ENCODE results near the gene PRMT9. TPM values are rescaled to one million over a fixed set of nuclear protein-coding genes. Genes with fewer than 3 reads are reported as not detected.

Gene PRMT9
- 1 to 10 TPM; 3.0 to 5.7 TPM for total RNA-seq

DNA sequence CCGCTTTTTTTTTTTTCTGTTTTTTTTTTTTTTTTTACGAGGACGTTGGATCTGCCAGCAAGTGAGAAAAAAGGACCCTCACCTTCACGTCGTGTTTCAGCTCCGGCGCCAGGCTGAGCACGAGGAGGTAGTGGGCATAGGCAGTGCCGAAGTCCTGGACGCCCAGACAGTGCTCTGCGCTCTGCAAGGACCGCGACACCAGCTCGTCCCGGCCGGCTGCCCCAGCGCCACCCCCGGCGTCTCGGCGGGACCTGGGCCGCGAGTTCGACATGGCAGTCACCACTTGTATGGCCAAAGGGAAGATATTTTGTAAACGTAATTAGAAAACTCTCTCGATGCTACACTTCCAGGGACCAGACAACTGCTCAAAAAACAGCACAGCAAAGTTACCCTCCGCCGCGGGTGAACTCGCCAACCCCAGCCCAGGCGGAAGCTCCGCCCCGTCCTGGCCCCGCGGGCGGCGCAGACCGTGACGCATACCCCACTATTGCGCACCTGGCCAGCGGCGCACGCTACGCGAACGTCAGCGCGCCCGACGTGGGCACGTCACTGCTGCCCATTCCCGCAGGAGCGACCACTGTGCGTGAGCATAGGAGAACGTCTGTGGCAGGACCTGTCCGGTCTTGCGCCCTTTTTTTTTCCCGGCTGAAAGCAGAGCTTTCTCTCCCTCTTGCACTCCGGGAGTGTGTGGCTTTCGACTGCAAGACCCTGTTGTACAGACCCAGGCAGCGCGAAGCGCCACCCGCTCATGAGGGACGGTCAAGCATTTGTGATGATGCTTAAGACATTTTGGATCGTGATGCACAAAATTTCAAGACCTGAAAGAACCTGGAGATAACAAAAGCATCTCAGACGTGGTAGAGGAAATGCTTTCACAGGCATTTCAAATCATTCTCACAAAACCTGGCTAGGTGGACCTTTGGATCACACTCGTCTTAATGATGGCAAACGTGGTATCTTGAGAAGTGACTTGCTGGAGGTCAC lies at the start of gene PRMT9:
Gene PRMT9 (minus strand): TSS at position 447 of the 984 bp plus-strand sequence. CDS start 176 bp downstream, at position 271.
- Histone ChIP-seq H3K9me3 (no peaks in the 10 kb centered on the region), H3K27me3 (no peaks in the 10 kb centered on the region), H3K4me3 (peak within 1 kb of the TSS; percentile 27 to 76), H3K4me1 (peaks cover 13% of the 10 kb centered on the region), H3K36me3 (replicated peaks in 1 of 2; ENCODE audit: insufficient read depth in 1 of 2, low read depth in 2 of 2) (no peaks in the 10 kb centered on the region), H3K27ac (peak within 1 kb of the TSS; percentile 73 to 89 (median 81))
- peak; percentile 100 for ATAC-seq
- TF ChIP-seq, protein P1, sequence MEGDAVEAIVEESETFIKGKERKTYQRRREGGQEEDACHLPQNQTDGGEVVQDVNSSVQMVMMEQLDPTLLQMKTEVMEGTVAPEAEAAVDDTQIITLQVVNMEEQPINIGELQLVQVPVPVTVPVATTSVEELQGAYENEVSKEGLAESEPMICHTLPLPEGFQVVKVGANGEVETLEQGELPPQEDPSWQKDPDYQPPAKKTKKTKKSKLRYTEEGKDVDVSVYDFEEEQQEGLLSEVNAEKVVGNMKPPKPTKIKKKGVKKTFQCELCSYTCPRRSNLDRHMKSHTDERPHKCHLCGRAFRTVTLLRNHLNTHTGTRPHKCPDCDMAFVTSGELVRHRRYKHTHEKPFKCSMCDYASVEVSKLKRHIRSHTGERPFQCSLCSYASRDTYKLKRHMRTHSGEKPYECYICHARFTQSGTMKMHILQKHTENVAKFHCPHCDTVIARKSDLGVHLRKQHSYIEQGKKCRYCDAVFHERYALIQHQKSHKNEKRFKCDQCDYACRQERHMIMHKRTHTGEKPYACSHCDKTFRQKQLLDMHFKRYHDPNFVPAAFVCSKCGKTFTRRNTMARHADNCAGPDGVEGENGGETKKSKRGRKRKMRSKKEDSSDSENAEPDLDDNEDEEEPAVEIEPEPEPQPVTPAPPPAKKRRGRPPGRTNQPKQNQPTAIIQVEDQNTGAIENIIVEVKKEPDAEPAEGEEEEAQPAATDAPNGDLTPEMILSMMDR (IDR thresholded peaks at IDR 0.05) = peak in 1 of 7 experiments; percentile 2
- peak; percentile 69 to 91 (median 83) for TF ChIP-seq POLR2A (IDR thresholded peaks at IDR 0.05)
- WGBS, 2 donors = 0 to 1% methylated on average over 43 to 69 of the region's 69 CpGs
- intact Hi-C loops (cut with DNase I) = no loop called here
- DNase-seq = peak; percentile 90 to 92 (median 91)

DNA sequence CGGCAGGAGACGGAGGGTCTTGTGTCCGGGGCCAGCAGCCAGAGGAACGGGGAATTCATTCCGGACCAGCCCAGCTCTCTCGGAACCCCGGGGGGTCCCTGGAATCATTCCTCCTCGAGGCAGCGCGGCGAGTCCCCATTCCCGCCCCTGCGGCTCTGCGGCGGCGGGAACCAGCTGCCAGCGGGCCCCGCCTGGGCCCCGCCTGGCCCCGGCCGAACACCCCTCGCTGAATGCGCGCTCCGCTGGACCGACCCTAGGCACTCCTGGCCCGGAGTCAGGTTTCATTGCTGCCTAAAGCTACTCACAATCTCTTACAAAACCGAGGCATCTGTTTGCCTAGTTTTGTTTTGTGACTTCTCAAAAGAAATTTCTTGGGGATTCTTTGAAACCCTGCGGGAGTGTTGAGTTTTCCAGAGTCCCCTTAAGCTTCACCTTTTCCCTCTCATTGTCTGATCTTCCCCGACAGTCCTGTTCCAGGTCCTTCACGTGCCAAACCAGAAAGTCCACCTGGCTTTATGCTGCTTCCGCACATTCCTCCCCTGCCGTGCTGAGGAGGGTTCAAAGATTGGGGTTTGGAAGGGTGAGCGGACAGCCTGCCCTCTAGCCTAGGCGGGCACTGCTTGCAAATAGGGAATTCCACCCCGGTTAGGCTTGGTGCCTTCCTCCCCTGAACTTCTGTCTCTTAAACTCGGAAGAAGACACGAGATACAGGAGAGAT lies 48.7 kb upstream of the PRMT9 start:
- peak overlapping the region; percentile 54 to 79 for H3K4me3 ChIP-seq
- H3K36me3 ChIP-seq (replicated peaks in 1 of 2; ENCODE audit: insufficient read depth in 1 of 2, low read depth in 2 of 2) = no peaks in the 10 kb centered on the region
- peak overlapping the region; percentile 59 to 83 (median 80) for H3K27ac ChIP-seq
- no peaks in the 10 kb centered on the region for H3K9me3 ChIP-seq
- TF ChIP-seq POLR2A (IDR thresholded peaks at IDR 0.05) = peak in 2 of 3 donors; percentile 0 to 39
- TF ChIP-seq, protein P1 (IDR thresholded peaks at IDR 0.05) = no peak
- H3K27me3 ChIP-seq = no peaks in the 10 kb centered on the region
- ATAC-seq = peak; percentile 64
- WGBS, 2 donors = 1% methylated on average over 21 to 38 of the region's 38 CpGs
- intact Hi-C loops (cut with DNase I) = no loop called here
- peaks cover 19% of the 10 kb centered on the region for H3K4me1 ChIP-seq
- DNase-seq = peak; percentile 43 to 64 (median 48)

DNA sequence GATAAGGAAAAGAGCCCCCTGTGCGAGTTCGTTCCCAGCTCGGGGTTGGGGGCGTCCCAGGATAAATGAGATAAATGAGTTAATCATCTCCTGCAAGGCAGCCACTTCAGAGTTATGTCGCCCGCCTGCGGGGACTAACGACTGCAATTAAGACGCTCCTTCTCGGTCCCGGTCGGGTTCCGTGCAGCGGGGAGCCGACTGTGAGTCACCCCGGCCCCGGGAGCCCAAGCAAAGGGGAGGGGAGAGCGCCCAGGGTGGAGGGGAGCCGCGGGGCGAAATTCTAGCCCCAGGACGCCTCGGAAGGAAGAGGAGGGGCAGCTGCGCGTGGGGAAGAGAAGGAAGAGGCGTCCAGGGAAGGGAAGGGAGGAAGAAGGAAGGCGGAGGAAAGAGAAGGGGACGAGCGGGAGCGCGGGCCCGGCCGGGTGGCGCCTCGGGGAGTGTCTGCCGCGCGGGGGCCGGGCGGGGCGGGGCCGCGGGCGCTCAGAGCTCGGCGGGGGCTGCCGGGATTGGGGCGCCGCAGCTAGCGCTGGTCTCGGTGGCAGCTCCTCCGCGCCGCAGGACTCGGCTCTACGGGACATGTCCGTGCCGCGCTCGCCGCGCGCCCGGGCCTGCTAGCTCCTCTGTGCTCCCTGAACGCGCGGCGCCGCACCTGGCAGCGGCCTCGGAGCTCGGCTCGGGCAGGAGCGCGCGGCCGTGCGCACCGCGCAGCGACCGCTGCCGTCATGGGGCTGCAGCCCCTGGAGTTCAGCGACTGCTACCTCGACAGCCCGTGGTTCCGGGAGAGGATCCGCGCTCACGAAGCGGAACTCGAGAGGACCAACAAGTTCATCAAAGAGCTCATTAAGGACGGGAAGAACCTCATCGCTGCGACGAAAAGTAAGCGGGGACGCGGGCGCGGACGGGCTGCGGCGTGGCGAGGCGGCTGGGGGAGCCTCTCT lies 47.9 kb upstream of the PRMT9 start, which contains the start of gene ARHGAP10:
Gene ARHGAP10 (plus strand): TSS at position 509 of the 938 bp plus-strand sequence. CDS start 214 bp downstream, at position 723.
- 0% methylated on average over 28 to 92 of the region's 106 CpGs for WGBS, 2 donors
- H3K4me1 ChIP-seq = peaks cover 19% of the 10 kb centered on the region
- no peaks in the 10 kb centered on the region for H3K36me3 ChIP-seq (replicated peaks in 1 of 2; ENCODE audit: insufficient read depth in 1 of 2, low read depth in 2 of 2)
- H3K9me3 ChIP-seq = no peaks in the 10 kb centered on the region
- peak within 1 kb of the TSS; percentile 54 to 79 for H3K4me3 ChIP-seq
- H3K27ac ChIP-seq = peak within 1 kb of the TSS; percentile 59 to 83 (median 80)
- DNase-seq (peak; percentile 68 to 81 (median 70)), ATAC-seq (peak; percentile 80)
- intact Hi-C loops (cut with DNase I) = no loop called here
- no peaks in the 10 kb centered on the region for H3K27me3 ChIP-seq
- TF ChIP-seq, protein P1 (IDR thresholded peaks at IDR 0.05) = no peak
- peak; percentile 54 to 60 (median 57) for TF ChIP-seq POLR2A (IDR thresholded peaks at IDR 0.05)

DNA sequence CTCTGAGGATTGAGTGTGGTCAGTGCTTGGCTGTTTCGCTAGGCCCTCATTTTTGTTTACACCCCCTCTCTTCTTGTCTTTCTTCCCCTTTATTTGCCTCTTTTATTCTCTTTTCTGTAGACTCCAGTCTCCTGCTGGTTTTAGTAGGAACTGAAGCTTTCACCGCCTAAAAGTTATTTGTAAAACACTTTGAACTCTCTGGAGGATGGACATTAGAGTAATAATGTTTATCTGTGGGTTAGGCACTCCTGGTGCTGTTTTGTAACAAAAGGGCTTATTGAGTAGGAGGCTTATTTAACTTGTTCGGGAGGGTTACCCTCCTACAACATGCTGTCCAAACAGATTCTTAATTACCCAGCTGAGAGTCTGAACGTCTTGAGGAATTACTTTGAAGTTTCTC lies 46.4 kb upstream of the PRMT9 start:
- ATAC-seq = no peak
- Histone ChIP-seq H3K4me3 (no peak overlapping the region), H3K4me1 (peaks cover 19% of the 10 kb centered on the region), H3K27me3 (no peaks in the 10 kb centered on the region), H3K9me3 (no peaks in the 10 kb centered on the region), H3K36me3 (replicated peaks in 1 of 2; ENCODE audit: insufficient read depth in 1 of 2, low read depth in 2 of 2) (no peaks in the 10 kb centered on the region), H3K27ac (no peak overlapping the region)
- intact Hi-C loops (cut with DNase I) = no loop called here
- DNase-seq = no peak
- TF ChIP-seq, protein P1 (IDR thresholded peaks at IDR 0.05) = peak in 1 of 7 experiments; percentile 4
- no peak for TF ChIP-seq POLR2A (IDR thresholded peaks at IDR 0.05)
- 74 to 78% methylated on average over 4 of the region's 4 CpGs for WGBS, 2 donors
